Osteocyte (in vitro differentiated cells): ENCODE data around the gene NHERF2. TPM values are rescaled to one million over a fixed set of nuclear protein-coding genes. Genes with fewer than 3 reads are reported as not detected.
"Not testable (repeated sequence)": the region's sequence is repeated elsewhere in the genome, so short reads cannot be mapped to it uniquely, and the experiment has no call there.

Experiments
- DNase-seq: peaks from one replicate; pipeline ENCODE4 v3.0.0; 2021; ENCODE audit warnings: mixed read lengths; ENCODE audit not compliant: unreplicated experiment; ENCODE audit errors: extremely low spot score
- H3K27ac Mint-ChIP-seq: one replicate; pipeline ENCODE4 v1.8.0; 2021; ENCODE audit warnings: mild to moderate bottlenecking, mixed read lengths; ENCODE audit not compliant: unreplicated experiment
- H3K27me3 Mint-ChIP-seq: one replicate; pipeline ENCODE4 v1.8.0; 2021; ENCODE audit warnings: mixed read lengths; ENCODE audit not compliant: unreplicated experiment
- H3K36me3 Mint-ChIP-seq: one replicate; pipeline ENCODE4 v1.8.0; 2021; ENCODE audit warnings: mixed read lengths; ENCODE audit not compliant: unreplicated experiment
- H3K4me1 Mint-ChIP-seq: one replicate; pipeline ENCODE4 v1.8.0; 2021; ENCODE audit warnings: mixed read lengths; ENCODE audit not compliant: unreplicated experiment
- H3K4me3 Mint-ChIP-seq: one replicate; pipeline ENCODE4 v1.8.0; 2021; ENCODE audit warnings: mild to moderate bottlenecking, moderate library complexity, mixed read lengths; ENCODE audit not compliant: unreplicated experiment
- H3K9me3 Mint-ChIP-seq: one replicate; pipeline ENCODE4 v1.8.0; 2021; ENCODE audit warnings: mixed read lengths; ENCODE audit not compliant: unreplicated experiment
- total RNA-seq: library from RNA; stranded (reverse); gene quantifications from 2 replicates; pipeline ENCODE4 v1.2.1, GENCODE V29; 2021
- TF ChIP-seq, protein P1 (sequence below): fragments of 200-600 bp; sonication (generic); IDR thresholded peaks from 2 replicates; pipeline ENCODE4 v1.5.0; 2021; ENCODE audit warnings: antibody characterized with exemption, mild to moderate bottlenecking, moderate library complexity

Gene NHERF2
- total RNA-seq, 1 donor from 2014 or later = 146 TPM

DNA sequence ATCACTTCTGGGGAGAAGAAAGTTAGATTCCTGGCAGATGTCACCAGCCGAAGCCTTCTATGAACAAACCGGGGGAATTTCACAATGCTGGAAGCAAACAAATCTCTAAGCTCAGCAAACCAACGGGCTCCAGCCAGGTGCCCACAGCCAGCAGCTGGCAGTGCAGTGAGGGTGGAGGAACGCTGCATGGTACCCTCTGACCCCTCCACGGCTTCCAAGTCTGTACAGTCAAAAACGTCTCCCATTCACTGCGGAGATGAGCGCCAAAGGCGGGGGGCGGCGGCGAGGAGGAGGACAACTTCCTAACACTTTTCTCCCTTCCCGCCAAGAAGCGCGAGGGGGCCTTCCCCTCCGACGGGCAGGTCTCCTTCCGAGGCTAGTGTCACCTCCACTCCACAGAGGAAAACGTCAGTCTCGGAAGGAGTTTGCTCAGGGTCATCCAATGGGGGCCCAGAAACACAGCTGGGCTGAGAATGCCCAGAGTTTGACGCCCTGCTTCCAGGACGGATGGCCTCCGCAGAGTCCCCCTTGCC is 18.0 kb upstream of the NHERF2 start:
- Mint-ChIP-seq H3K4me3 (peak overlapping the region; percentile 75), H3K27me3 (no peaks in the 10 kb centered on the region), H3K36me3 (no peaks in the 10 kb centered on the region), H3K27ac (peak overlapping the region; percentile 73), H3K9me3 (no peaks in the 10 kb centered on the region), H3K4me1 (peaks cover 42% of the 10 kb centered on the region)
- no peak for DNase-seq
- TF ChIP-seq, protein P1, sequence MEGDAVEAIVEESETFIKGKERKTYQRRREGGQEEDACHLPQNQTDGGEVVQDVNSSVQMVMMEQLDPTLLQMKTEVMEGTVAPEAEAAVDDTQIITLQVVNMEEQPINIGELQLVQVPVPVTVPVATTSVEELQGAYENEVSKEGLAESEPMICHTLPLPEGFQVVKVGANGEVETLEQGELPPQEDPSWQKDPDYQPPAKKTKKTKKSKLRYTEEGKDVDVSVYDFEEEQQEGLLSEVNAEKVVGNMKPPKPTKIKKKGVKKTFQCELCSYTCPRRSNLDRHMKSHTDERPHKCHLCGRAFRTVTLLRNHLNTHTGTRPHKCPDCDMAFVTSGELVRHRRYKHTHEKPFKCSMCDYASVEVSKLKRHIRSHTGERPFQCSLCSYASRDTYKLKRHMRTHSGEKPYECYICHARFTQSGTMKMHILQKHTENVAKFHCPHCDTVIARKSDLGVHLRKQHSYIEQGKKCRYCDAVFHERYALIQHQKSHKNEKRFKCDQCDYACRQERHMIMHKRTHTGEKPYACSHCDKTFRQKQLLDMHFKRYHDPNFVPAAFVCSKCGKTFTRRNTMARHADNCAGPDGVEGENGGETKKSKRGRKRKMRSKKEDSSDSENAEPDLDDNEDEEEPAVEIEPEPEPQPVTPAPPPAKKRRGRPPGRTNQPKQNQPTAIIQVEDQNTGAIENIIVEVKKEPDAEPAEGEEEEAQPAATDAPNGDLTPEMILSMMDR = no peak

GRCh38 chr16:2009164-2009711 is 17.5 kb upstream of the NHERF2 start:
- Mint-ChIP-seq H3K36me3 (no peaks in the 10 kb centered on the region), H3K4me1 (peaks cover 38% of the 10 kb centered on the region), H3K4me3 (peak overlapping the region; percentile 75), H3K9me3 (no peaks in the 10 kb centered on the region), H3K27me3 (no peaks in the 10 kb centered on the region), H3K27ac (peak overlapping the region; percentile 73)
- TF ChIP-seq, protein P1 = no peak
- DNase-seq = no peak

DNA sequence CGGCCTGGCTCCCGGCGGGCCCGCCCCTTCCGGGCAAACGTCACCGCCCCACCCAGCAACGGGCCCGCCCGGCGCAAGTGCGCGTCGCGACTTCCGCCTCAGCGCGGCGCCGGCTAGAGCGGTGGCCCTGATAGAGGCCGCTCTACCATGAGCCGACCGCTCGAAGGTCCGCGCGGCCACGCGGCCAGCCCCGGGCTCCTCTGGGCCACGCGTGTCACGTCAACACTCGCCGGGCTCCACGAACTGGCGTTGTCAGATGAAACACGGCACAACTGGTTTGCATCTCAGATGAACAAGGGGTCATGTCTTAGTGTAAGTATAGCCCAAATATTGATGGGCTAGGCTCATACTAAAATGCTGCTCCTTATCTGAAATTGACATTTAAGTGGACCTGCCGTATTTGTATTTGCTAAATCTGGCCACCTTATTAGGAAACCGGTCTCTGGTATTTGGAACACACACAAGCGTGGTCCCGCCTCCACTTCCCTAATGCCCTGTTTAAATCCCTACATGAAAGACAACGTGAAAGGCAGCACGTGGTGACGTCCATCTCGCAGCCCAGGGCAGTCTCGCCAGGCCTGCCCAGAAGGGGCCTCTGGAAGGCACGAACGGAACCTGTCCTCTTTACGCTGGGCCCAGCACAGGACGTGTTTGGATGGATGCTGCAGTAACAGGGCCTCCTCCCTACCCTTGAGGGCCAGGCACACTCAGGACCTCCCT is 16.8 kb upstream of the NHERF2 start, which contains the start of gene ZNF598:
Gene ZNF598 (minus strand): TSS at position 31 of the 720 bp plus-strand sequence.
- Mint-ChIP-seq H3K4me1 (peaks cover 34% of the 10 kb centered on the region), H3K27me3 (no peaks in the 10 kb centered on the region), H3K27ac (peak within 1 kb of the TSS; percentile 91), H3K9me3 (no peaks in the 10 kb centered on the region), H3K36me3 (no peaks in the 10 kb centered on the region), H3K4me3 (peak within 1 kb of the TSS; percentile 88)
- TF ChIP-seq, protein P1 = peak; percentile 11
- peak; percentile 92 for DNase-seq

- H3K27me3 Mint-ChIP-seq, H3K9me3 Mint-ChIP-seq, H3K4me3 Mint-ChIP-seq, H3K36me3 Mint-ChIP-seq, DNase-seq, H3K27ac Mint-ChIP-seq: not testable (repeated sequence)
- H3K4me1 Mint-ChIP-seq = peaks cover 36% of the 10 kb centered on the region
Measured at GRCh38 chr16:2011726-2012125, 15.0 kb upstream of the NHERF2 start.

DNA sequence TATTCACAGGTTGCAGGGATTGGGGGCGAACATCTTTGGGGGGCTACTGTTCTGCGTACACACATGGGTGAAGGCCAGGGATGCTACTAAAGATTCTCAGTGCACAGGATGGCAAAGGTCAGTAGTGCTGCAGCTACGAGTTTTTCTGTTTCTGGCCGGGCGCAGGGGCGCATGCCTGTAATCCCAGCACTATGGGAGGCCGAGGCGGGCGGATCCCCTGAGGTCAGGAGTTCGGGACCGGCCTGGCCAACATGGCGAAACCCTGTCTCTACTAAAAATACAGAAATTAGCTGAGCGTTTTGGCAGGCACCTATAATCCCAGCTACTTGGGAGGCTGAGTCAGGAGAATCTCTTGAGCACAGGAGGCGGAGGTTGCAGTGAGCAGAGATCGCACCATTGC is 13.2 kb upstream of the NHERF2 start:
- TF ChIP-seq, protein P1 = no peak

More for the DNA sequence above, 13.2 kb upstream of the NHERF2 start:
- no peak overlapping the region for H3K27ac Mint-ChIP-seq
- H3K4me1 Mint-ChIP-seq = peaks cover 18% of the 10 kb centered on the region
- H3K36me3 Mint-ChIP-seq = no peaks in the 10 kb centered on the region
- DNase-seq = no peak
- H3K27me3 Mint-ChIP-seq = no peaks in the 10 kb centered on the region
- H3K4me3 Mint-ChIP-seq = no peak overlapping the region
- H3K9me3 Mint-ChIP-seq = no peaks in the 10 kb centered on the region
